GM19238 (cell line): ENCODE data around the gene CDC42SE2.
"Not testable (repeated sequence)": the region's sequence is repeated elsewhere in the genome, so short reads cannot be mapped to it uniquely, and the experiment has no call there.

ENCODE experiments used
- DNase-seq: peaks from one replicate; pipeline ENCODE4 v3.0.0; 2011; ENCODE audit warnings: low spot score; ENCODE audit not compliant: insufficient read length

CDC42SE2 gene

DNA sequence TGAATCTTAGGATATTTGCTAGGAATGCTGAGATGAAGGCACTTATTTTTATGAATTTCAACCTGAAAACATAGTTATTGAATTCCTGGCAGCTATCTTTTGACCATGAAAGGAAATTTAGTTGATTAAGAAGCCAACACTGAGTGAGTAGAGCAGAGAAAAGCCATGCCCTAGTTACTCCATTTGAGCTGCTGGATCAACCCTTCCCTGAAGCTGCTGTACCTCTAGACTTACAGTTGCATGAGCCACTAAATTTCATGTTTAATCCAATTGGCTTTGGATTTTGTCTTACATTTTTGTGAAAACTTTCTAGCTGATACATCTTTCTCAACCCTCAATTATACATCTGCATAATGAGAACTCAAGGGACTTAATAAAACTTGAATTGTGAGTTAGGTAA lies 54.6 kb downstream of the CDC42SE2 start:
- DNase-seq, result no peak

DNA sequence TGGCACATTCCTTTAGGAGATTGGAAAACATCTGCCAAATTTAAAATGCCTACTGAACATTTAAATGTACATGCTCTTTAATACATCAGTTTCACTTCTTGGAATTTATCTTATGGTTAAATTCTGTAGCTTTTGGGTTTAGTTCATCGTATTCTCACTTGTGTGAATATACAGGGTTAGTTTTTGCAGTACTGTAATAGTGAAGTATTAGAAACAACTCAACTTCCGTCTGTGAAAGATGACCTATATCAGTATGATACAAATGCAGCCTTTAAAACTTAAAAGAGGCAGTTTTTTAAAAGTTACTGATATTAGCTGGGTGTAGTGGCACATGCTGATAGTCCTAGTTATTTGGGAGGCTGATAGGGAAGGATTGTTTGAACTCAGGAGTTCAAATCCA lies 57.2 kb downstream of the CDC42SE2 start:
- no peak for DNase-seq

DNA sequence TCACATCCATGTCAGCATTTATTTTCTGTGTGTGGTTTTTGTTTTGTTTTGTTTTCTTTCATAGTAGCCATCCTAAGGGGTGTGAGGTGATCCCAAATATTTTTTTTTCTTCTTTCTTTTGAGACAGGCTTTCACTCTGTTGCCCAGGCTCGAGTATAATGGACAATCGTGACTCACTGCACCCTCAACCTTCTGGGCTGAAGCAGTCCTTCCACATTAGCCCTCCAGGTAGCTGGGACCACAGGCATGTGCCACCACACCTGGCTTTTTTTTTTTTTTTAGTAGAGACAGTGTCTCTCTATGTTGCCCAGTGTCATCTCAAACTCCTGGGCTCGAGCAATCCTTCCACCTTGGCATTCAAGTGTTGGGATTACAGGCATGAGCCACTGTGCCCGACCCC lies 59.1 kb downstream of the CDC42SE2 start:
- no peak for DNase-seq

DNA sequence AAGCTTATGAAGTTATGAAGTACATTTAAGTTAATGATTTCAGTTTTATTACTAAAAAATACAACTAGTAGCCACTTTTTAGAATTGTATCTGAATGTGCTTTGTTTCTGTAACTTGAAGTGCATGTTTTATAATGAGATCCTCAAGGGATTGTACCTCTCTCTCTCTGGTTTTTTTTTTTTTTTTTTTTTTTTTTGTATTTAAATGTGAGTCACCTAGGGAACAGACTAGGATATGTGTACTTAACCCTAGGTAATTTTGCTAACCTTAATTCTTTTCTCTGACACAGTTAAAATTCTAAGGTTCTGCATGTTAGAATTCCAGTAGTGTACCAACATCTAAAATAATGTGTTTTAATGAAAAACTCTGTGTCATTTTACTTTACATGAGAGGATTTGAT lies 59.5 kb downstream of the CDC42SE2 start:
- DNase-seq, result no peak

DNA sequence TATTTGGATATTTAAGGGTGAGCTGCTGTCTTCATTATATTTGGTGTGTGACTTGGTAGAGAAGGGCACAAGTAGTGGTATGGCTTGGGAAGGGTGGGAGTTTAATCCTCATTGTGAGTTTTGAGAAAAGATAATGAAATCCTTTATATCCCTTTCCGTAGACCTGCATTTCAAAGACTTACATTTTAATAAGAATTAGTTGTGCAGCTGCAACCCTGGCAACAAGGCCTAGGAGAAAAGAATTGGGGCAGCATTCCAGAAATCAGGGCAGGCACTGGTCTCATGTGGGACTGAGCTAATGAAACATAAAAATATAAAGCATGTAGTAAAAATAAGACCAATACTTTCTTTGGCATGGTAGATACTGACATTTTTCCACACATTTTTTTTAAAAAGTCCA lies 60.5 kb downstream of the CDC42SE2 start:
- DNase-seq, result no peak

DNA sequence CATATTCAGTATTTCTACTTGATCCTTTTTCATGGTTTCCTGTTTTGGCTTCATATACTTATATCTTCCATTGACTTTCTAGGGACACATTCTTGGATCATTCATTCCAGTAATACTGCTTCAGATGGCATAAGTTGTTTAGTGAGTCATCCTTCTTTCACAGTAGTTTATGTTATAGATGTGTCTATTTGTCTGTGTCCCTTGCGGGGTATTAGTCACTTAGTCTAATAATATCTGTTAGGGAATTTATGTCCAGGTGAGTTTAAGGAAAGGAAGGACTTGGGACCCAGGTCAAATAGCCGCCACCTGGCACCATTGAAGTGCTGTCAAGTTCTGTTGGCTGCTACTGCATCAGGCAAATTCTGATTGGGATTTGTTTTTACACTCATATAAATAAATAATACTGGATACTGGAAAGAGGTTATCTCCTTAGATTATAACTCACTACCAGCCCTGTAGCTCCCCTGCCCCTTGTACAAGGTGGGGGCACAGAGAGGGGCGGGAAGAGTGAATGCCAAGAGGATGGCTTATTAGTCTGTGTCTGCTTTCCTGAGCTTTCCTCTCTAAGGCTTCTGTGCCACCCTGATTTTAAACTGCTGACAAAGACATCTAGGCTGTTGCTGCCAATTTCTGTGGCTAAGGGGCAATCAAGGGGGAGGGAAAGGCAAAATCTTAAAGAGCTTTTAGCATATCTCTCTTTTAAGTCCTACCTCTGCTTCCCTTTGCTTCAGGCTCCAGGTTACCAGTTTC lies 64.9 kb downstream of the CDC42SE2 start:
- DNase-seq, result no peak

DNA sequence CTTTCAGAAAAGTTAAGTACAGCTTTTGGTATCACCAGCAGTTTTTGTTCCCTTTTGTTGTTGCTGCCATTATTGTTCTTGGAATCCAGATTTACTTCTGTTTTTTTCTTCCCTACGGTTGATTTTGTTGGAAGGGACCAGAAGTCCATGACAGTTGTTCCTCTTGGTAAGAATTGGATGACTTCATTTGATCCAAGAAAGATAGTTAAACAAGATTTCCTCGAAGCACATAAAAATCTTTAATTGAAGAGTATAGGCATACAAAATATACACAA lies 65.4 kb downstream of the CDC42SE2 start:
- no peak for DNase-seq

DNA sequence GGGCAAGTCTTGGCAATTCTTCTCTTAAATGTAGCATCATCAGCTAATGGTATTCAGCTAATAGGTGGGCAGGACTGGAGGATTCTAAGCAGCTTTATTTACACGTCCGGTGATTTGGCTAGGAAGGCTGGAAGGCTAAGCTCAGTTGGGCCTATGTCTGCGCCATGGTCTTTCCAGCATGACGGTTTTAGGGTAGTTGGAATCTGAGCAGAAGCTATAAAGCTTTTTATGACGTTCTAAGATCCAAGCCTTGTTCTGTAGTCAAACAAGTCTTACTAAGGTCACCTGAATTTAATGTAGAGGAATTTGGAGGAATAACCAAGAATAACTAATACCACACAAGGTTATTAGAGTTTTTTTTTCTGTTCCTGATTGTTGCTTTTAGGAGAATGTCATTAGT lies 66.2 kb downstream of the CDC42SE2 start:
- DNase-seq, result no peak

DNA sequence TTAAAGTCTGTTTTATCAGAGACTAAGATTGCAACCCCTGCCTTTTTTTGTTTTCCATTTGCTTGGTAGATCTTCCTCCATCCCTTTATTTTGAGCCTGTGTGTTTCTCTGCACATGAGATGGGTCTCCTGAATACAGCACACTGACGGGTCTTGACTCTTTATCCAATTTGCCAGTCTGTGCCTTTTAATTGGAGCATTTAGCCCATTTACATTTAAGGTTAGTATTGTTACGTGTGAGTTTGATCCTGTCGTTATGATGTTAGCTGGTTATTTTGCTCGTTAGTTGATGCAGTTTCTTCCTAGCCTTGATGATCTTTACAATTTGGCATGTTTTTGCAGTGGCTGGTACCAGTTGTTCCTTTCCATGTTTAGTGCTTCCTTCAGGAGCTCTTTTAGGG lies 71.9 kb downstream of the CDC42SE2 start:
- not testable (repeated sequence) for DNase-seq

DNA sequence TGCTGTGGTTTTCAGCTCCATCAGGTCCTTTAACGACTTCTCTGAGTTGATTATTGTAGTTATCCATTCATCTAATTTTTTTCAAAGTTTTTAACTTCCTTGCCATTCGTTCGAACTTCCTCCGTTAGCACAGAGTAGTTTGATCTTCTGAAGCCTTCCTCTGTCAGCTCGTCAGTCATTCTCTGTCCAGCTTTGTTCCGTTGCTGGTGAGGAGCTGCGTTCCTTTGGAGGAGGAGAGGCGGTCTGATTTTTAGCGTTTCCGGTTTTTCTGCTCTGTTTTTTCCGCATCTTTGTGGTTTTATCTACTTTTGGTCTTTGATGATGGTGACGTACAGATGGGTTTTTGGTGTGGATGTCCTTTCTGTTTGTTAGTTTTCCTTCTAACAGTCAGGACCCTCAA lies 72.9 kb downstream of the CDC42SE2 start:
- DNase-seq, result not testable (repeated sequence)

DNA sequence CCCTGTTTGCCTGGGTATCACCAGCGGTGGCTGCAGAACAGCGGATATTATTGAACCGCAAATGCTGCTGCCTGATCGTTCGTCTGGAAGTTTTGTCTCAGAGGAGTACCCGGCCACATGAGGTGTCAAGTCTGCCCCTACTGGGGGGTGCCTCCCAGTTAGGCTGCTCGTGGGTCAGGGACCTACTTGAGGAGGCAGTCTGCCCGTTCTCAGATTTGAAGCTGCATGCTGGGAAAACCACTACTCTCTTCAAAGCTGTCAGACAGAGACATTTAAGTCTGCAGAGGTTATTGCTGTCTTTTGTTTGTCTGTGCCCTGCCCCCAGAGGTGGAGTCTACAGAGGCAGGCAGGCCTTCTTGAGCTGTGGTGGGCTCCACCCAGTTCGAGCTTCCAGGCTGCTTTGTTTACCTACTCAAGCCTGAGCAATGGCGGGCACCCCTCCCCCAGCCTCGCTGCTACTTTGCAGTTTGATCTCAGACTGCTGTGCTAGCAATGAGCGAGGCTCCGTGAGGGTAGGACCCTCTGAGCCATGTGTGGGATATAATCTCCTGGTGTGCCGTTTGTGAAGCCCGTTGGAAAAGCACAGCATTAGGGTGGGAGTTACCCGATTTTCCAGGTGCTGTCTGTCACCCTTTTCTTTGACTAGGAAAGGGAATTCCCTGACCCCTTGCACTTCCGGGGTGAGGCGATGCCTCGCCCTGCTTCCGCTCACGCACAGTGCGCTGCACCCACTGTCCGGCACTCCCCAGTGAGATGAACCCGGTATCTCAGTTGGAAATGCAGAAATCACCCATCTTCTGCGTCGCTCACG lies 73.6 kb downstream of the CDC42SE2 start:
- not testable (repeated sequence) for DNase-seq

DNA sequence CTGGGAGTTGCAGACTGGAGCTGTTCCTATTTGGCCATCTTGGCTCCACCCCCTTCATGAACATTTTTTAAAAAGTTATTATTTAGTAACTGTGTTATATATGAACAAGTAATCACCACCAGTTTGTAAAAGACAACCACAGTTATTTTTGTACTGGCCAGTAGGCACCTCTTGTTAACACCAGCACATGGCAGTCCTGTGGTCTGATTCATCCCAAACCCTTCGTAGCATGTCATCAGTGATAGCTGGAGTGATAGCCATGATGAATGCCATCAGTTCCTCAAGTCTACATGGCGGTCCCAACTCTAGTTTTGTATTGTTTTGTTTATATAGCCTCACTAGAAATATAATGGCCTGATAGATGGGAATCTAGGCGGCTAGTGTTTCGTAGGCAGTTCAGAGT lies 74.2 kb downstream of the CDC42SE2 start:
- no peak for DNase-seq

DNA sequence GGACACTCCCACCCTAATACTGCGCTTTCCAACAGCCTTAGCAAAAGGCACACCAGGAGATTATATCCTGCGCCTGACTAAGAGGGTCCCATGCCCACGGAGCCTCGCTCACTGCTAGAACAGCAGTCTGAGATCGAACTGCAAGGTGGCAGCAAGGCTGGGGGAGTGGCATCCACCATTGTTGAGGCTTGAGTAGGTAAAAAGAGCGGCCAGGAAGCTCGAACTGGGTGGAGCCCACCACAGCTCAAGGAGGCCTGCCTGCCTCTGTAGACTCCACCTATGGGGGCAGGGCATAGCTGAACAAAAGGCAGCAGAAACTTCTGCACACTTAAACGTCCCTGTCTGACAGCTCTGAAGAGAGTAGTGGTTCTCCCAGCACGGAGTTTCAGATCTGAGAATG lies 80.4 kb downstream of the CDC42SE2 start:
- DNase-seq, result not testable (repeated sequence)

DNA sequence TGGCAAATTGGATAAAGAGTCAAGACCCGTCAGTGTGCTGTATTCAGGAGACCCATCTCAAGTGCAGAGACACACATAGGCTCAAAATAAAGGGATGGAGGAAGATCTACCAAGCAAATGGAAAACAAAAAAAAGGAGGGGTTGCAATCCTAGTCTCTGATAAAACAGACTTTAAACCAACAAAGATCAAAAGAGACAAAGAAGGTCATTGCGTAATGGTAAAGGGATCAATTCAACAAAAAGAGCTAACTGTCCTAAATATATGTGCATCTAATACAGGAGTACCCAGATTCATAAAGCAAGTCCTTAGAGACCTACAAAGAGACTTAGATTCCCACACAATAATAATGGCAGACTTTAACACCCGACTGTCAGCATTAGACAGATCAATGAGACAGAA lies 82.4 kb downstream of the CDC42SE2 start:
- DNase-seq, result not testable (repeated sequence)

DNA sequence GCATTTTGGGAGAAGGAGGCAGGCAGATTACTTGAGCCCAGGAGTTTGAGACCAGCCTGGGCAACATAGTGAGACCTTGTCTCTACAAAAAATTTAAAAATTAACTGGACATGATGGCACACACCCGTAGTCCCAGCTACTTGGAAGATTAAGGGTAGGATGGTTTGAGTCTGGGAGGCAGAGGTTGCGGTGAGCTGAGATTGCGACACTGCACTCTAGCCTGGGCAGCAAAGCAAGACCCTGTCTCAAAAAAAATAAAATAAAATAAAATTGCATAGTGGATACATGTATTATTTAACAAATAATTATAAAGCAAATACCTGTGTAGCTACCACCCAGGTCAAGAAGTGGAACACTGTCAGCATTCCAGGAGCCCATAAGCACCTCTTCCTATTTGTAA lies 90.1 kb downstream of the CDC42SE2 start:
- DNase-seq, result no peak

DNA sequence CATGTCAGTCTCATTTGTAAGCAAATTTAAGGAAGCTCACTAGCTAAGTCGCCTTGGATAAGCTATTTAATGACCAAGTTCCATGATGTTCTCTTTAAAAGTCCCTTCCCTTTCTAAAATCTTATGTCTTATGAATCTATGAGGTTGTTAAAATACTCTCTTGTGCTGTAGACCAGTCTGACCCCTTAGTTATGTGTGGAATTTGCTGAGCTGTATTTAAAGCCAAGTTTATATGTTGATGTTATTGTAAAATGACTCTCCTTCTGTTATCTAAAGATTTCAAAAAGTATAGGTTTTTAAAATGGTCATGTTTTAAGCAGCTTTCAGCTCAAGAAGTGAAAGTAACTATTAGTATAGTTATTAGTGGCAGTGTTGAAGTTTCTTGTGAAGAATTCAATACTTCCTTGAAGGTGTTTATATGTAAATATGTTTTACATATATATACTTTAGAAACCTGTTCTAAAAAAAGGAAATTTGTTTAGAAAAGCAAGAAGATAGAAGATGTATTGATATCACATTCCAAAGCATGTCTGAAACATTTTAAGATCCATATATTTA lies 92.2 kb downstream of the CDC42SE2 start:
- no peak for DNase-seq

DNA sequence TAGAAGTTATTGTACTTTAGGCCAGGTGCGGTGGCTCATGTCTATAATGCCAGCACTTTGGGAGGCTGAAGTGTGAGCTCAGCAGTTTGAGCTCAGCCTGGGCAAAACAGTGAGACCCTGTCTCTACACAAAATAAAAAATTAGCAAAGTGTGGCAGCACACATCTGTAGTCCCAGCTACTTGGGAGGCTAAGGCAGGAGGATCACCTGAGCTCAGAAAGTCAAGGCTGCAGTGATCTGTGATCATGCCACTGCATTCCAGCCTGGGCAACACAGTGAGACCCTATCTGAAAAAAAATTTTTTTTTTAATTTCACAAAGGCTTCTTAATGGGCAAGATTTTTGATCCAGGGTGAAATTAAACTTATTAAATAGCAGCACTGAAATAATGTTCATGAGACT lies 92.8 kb downstream of the CDC42SE2 start:
- no peak for DNase-seq

DNA sequence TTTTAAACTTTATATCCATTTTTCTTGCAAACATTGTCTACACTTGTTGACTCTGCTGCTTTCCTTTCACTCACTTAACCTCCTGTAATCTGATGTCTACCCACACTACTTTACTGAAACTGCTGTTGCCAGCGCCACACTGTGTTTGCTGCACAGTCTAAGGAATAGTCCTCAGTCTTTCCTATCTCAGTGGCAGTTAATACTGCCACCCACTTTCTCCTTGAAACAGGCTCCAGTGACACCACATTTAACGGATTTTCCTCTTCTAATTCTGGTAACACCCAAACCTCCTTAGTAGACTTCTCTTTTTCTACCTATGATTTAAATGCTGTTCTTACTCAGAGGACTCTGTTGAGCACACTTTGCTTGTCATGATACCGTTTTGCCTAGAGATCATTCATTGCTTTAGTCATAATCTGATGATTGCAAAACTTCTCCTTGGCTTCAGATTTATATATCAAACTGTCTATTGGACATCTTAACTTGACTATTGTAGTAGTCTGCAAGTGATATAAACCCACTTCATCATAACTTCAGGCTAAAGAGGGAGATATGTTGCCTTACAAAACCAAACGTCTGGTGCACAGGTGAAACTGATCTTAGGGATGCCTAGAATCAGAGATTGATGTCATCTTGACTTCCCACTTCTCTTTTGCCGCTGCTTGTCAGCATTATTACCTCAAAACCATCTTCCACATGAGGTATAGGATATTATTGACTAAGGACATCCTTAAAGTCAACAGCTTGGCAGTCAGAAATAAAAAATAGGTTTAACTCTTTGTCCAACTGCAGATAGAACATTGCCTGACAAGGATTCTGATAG lies 94.1 kb downstream of the CDC42SE2 start:
- no peak for DNase-seq

DNA sequence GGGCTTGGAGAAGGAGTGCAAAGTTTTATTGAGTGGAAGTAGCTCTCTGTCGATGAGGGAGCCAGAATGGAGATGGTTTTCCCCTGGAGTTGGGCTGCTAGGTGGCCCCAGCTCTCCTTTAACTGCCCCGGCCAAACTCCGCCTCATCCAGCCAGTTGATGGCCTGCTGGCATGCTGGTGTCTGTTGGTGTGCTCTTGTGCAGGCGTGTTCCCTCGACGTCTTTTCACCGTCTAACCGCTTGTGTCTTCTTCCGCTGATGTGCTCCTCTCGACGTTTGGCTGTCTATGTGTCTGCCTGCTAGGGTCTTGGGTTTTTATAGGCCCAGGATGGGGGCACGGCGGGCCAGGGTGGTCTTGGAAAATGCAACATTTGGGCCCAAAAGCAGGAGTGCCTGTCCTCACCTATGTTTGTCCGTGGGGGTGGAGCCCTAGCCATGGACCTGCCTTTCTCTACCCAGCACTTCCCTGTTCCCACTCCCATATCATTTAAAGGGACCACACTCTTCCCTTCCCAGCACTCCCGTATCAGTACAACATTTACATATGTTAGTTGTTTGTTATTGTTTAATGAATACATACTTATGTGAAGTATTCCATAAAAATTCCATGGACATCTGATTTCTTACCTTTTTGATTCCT lies 97.9 kb downstream of the CDC42SE2 start:
- no peak for DNase-seq

DNA sequence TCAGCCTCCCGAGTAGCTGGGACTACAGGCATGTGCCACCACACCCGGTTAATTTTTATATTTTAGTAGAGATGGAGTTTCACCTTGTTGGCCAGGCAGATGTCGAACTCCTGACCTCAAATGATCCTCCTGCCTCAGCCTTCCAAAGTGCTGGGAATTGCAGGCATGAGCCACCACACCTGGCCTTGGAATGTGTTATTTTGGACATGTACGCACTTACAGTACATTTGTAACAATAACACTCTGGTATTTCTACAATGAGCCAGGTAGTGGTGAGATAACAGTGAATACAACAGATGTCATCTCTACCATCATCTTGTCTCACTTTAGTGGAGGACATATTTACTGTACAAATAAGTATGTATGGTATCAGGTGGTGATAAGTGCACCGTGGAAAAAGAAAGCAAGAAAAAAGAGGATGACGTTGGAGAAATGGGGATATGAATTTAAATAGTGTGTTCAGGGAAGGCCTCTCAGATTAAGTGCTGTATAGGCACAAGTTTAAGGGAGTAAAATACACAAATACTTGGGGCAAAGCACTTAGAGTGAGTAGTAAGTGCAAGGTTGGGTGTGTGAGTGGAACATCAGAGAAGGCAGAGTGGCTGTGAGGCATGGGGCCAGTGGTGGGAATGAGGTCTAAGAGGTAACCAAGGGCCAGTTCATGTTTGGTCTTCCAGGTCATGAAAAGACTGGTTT lies 100.1 kb downstream of the CDC42SE2 start:
- no peak for DNase-seq

DNA sequence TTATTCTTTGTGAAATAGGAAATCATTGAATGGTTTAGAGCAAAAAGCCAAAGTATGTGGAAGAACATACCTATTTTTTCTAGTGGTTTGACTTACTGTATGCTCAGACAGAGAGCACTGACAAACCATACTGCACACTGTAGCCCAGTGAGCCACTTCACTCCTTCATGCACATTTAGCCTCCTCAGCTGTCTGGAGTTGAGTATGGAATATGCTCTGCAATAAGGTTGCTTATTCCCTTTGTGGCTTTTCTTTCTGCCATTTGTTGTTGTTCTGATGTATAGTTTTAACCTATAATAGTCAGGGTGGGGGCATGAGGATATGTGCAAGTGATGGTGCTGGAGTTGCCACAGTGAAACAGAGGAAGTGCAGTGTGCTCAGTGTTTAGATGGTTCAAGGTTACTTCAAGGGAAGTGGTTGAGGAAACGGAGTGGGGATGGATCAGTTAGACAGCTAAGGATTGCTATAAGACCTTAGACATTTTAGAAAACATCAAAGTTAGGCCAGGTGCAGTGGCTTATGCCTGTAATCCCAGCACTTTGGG lies 100.7 kb downstream of the CDC42SE2 start:
- no peak for DNase-seq
